ENCODE data around the gene CDC14A.

The CDC14A gene

DNA sequence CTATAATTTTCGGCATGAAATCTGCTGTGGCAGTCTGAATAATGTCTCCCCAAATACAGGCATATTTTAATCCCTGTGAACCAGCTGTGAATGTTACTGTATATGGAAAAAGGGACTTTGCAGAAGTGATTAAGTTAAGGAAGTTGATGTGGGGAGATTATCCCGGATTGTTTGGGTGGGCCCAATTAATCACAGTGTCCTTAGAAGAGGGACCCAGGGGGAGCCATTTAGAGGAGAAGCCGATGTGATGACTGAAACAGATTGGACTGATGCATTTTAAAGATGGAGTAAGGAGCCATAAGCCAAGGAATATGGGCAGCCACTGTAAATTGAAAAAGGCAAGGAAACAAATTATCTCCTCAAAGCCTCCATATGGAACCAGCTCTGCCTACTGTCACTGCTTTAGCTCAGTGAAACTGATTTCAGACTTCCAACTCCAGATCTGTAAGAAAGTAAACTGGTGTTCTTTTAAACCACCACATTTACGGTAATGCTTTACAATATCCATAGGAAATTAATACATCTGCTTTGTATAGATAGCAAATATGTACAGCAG lies 124.5 kb downstream of the CDC14A start:
- intact Hi-C loops (cut with DNase I) = no loop called here
- DNase-seq = no peak

DNA sequence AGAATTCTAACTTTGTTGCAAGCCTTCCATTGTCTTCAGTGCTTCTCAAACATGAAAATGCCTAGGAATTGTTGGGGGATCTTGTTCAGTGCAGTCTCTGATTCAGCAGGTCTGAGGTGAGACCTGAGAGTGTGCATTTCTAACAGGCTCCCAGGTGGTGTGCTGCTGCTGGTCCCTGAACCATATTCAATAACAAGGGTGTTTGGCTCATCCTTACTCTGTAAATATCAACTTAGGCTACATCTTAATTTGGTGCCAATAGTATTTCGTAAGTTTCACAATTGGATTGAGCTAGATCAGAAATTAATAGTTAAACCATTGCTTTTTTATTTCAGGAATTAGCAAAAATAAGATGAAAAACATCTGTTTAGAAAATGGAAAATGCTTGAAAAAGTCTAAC lies 126.5 kb downstream of the CDC14A start:
- intact Hi-C loops (cut with DNase I) = no loop called here
- no peak for DNase-seq

DNA sequence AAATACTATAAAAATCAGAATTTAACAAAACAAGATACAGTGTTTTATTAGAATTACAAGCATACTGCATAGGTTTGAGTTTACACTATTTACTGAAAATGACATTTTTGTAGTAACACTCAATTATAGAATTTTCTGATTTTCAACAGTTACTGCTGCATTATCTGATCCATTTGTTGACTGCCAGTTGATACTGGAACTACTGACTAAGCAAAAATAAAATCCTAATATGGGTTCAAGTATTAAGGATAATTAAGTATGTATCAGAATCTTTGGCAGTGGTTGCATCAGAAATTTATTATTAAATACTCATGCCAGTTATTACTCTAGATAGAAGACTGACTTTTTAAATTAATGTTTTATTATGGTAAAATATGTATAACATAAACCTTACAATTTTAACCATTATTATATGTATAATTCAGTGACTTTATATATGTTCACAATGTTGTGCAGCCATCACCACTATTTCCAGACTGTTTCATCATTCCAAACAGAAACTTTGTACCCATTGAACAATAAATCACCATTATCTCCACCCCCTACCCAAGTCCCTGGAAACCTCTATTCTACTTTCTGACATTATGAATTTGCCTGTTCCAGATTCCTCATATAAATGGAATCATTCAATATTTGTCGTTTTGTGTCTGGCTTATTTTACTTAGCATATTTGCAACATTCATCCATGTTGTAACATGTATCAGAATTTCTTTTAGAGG lies 127.5 kb downstream of the CDC14A start:
- DNase-seq = no peak
- intact Hi-C loops (cut with DNase I) = no loop called here

DNA sequence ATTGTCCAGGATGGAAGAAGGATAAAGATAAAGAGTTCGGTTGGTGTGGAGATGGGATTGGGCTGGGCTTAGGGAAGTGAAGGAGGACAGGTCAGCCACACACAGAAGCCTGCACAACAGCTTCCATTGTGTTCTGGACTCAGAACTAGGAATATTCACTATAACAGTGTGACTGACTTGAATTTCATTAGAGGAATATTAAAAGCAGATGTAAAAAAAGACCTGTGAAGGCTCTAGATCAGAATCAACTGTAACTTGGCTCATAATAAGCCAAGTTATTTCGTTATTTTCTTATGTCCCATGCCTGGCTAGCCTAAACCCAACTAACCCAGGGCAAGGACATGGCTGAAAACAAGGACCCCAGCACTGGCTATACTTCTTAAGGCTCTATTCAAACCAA lies 129.0 kb downstream of the CDC14A start:
- intact Hi-C loops (cut with DNase I) = no loop called here
- no peak for DNase-seq

DNA sequence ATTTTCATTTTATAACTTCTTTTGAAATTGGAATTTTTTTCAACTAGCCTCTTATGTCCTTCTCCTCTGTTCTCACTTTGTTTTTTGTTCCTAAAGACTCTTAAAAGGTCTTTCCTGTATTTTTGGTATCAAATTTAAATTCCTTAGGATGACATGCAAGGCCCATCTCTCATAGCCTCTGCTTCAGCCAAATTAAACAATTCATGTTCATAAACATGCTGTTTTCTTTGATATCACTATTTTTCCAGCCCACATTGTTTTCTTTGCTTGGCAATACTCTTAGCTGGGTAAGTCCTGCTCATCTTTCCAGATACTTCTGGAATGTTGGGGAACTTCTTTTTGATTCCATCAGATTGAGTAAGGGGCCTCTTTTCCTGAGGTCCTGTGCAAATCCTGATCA lies 129.9 kb downstream of the CDC14A start:
- no peak for DNase-seq
- intact Hi-C loops (cut with DNase I) = no loop called here

DNA sequence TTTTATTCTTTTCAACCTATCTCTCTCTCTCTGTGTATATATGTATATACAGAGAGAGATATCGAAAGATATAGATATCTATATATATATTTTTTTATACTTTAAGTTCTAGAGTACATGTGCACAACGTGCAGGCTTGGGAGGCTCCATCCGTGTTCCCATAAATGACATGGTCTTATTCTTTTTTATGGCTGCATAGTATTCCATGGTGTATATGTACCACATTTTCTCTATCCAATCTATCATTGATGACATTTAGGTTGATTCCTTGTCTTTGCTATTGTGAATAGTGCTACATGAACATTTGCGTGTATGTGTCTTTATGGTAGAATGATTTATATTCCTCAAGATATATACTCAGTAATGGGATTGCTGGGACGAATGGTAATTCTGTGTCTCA lies 130.4 kb downstream of the CDC14A start:
- intact Hi-C loops (cut with DNase I) = no loop called here
- DNase-seq = no peak

DNA sequence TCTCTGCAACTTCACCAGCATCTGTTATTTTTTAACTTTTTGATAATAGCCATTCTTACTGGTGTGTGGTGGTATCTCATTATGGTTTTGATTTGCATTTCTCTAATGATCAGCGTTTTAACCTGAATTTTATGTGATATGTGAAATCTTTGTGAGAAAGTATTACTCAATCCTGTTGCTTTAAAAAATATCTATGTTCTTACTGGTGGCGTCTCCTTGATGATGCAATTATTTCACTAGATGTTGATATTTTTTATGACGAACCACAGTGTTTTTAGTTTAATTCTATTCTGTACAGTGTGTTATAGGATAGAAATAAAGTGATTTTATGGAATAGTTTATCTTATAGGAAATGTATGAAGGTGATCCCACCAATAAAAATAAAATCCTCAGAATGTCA lies 130.9 kb downstream of the CDC14A start:
- no peak for DNase-seq
- intact Hi-C loops (cut with DNase I) = no loop called here

DNA sequence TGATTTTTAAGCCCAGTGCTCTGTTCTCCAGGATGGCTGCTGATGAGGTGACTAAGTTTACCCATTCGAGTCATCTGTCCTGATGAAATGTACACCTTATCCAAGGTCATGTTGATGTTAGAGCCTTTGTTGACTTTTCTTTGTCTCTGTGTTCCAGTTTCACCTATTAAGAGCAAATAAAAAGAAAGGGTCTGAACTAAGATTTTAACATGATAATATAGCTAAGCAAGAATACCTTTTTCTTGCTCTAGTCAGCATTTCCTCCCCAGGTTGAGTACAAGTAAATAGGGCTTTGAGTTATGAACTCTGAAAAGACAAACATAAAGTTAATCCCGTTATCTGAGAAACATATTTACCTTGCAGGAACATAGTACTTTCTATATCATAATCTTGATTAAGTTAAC lies 133.6 kb downstream of the CDC14A start:
- intact Hi-C loops (cut with DNase I) = no loop called here
- DNase-seq = no peak

DNA sequence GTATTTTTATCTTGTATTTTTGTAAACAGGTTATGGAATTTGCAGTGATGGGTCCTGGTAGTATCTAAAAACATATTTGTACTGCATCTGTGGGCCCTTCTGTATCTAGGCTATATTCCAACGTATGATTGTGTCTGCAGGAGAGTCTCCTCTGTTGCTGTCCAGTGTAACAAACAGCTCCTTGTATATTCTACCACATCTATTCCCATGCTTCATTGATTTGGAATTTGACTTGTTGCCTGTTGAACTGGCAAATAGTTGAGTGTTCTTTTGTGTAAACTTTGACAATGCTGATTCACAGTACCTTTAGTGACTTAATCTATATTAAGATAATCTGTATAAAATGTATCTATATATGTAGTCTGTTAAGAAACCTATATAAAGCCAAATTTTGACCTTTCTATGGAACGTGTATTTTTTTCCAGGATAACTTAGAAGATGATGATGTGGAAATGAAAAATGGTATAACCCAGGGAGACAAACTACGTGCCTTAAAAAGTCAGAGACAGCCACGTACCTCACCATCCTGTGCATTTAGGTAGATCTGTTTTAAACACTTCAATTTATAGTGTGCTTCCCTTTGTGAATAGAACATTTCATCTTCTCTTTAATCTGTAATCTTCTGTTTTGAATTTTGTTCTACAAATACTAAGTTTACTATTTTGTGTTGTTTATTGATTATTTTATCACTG lies 142.2 kb downstream of the CDC14A start:
- no peak for DNase-seq
- intact Hi-C loops (cut with DNase I) = no loop called here

DNA sequence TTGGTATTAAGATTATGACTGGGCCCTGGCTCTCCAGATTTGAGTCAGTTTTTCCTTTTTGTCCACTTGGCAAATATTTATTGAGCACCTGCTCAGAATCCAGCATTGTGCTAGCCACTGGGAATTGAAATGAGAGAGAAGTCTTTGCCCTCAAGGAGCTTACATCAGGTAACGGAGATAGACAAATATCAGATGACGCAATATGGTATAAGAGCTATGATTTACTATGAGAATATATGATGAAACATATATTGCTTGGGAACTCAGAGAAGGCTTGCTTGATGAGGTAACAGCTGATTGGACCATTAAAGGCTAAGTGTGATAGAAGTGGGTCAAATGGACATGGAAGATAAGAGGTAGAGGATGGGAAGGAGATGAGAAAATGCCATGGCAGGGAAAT lies 144.6 kb downstream of the CDC14A start:
- intact Hi-C loops (cut with DNase I) = no loop called here

DNA sequence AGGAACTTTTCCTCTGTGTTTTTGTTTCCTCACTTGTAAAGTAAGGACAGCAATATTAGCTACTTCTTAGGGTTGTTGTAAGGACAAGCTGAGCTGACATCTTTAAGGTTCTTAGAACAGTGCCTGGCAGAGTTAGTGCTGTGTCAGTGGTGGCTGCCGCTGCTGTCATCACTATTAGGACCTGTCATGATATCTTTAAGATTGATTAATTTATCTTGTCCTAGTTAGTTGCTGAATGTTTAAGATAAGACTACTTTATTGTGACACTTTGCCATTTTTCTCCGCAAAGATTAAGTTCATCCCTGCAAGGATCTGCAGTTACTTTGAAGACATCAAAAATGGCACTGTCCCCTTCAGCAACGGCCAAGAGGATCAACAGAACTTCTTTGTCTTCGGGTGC lies 145.5 kb downstream of the CDC14A start:
- DNase-seq = no peak
- intact Hi-C loops (cut with DNase I) = no loop called here

More for the DNA sequence above, 144.6 kb downstream of the CDC14A start:
- DNase-seq = no peak

DNA sequence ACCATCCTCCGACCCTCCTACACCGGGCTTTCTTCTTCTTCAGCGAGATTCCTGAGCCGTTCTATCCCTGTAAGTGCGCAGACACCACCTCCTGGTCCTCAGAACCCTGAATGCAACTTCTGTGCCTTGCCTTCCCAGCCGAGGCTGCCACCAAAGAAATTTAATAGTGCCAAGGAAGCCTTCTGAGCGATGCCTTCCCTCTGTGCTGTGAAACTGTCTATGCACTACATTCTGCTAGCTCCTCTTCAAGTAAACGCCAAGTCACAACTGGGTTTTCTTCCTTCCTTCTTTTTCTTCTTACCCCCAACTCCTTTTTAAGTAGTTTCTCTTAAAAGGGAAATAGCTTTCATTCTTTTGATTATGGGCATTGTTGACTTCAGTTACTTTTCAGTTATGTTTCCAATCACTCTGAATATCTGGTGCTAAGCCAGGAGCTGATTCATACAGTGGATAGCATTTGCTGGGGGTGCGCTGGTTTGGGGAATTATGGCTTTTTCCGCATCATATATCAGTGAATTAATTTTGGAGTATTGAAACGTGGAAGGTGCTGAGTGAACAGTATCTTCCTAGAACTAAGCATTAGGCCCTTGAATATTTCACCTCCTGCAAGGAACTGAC lies 147.0 kb downstream of the CDC14A start:
- DNase-seq = no peak
- intact Hi-C loops (cut with DNase I) = no loop called here

DNA sequence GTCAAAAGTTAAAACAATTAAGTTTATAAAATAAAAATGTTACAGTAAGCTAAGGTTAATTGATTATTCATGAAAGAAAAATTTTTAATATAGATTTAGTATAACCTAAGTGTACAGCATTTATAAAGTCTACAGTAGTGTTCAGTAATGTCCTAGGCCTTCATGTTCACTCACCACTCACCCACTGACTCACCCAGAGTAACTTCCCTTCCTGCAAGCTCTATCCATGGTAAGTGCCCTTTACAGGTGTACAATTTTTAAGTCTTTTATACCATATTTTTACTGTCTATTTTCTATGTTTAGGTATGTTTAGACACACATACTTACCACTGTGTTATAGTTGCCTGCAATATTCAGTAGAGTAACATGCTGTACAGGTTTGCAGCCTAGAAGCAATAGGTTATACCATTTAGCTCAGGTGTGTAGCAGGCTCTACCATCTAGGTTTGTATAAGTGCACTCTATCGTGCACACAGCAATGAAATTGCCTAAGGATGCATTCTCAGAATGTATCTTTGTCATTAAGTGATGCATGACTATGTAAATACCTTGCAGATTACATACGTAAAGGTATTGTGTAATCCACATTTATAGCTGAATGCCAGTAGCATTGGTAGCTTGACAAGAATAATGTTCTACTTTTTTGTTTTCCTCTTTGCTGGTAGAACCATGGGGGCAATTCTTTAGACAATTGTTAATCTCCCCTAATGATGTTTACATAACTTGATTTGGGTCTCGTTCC lies 149.9 kb downstream of the CDC14A start:
- intact Hi-C loops (cut with DNase I) = no loop called here
- DNase-seq = no peak

DNA sequence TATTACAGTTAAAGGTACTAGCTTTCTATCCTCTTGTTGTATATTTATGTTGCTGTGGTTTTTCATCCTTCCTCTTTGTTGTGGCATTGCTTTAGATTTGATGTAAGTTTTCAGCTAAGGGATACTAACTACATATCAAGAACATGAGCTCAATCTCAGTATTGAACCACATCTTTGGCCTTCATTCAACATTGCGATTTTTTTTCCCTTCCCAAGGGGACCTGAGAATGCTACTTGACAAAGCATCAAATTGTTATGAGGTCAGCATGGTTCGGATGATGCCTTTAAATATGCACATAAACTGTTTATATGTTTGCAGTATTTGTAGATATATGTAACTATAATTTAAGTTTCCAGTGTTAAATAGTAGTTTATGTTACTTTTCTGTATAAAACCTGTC lies 153.9 kb downstream of the CDC14A start:
- intact Hi-C loops (cut with DNase I) = no loop called here
- DNase-seq = no peak

DNA sequence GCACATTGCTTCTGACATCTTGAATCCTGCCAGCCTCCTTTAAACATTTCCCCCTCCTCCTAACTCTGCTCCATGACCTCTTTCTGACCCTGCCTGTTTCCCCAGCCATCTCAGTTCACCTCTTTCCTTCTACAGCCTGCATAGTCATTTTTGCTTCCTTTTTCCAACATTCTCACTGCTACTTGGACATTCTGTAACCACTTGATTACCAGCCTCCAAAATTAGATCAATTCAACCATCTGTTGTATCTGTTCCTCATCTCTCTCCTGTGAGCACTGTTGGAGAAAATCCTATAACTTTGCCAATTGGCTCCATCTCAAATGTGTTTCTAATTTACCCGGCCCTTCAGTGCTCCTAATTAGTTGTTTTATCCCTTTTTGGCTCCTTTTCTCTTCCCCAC lies 158.1 kb downstream of the CDC14A start:
- intact Hi-C loops (cut with DNase I) = no loop called here
- DNase-seq = no peak

DNA sequence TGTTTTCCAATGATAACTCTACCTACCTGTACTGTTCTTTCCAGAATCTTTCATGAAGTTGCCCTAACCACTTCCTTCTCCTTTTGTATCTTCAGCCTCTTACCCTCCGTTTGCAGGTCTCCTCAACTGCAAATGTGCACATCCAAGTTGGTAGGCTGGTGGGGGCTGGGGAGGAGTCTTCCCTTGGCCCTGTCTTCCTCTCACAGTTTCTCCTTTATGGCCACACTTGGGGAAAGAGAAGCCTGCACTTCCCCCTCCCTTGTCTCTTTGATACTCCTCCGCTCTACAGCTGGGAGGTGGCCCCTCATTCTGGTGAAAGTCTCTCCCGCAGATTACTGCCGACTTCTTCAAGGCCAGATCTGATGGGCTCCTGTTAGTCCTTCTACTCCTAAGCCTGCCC lies 158.8 kb downstream of the CDC14A start:
- no peak for DNase-seq
- intact Hi-C loops (cut with DNase I) = no loop called here

DNA sequence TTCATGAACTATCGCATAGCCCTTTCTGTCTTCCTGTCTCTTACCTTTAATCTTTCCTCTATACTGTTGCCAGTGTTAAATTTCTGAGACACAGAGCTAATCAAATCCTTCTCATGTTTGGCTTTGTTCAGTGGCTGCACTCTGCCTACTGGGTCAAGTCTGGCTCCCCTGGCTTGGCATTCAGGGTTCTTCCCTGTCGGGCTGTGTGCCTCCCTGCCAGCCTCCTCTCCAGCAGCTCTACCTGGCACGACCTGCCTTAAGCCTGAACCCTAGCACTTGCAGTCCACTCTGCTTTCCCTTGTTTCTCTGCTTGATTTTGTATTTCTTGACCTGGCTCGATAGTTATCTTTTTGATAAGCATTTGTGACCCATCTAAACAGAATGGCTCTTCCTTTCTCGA lies 159.5 kb downstream of the CDC14A start:
- no peak for DNase-seq
- intact Hi-C loops (cut with DNase I) = no loop called here

DNA sequence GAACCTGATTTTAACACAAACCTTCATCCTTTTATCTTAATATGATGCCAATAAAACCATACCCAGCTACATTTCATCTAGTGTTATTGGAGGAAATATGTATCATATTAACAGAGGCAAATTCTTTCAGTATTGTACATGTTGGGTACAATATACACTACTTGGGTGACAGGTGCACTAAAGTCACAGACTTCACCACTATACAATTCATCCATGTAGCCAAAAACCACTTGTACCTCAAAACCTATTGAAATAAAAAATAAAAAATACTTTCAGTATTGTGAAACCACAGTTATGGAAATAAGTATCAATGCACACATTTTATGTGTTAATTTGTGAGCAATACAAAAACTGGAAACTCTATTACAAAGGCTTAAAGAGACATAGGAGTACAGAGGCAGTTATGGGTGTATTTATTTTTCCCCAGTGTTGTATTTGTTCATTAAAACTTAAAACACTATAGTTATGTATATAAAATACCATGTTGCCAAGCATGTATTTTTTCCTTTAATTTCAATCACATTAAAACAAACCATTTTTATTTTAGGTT lies 160.6 kb downstream of the CDC14A start:
- intact Hi-C loops (cut with DNase I) = no loop called here
- DNase-seq = no peak

DNA sequence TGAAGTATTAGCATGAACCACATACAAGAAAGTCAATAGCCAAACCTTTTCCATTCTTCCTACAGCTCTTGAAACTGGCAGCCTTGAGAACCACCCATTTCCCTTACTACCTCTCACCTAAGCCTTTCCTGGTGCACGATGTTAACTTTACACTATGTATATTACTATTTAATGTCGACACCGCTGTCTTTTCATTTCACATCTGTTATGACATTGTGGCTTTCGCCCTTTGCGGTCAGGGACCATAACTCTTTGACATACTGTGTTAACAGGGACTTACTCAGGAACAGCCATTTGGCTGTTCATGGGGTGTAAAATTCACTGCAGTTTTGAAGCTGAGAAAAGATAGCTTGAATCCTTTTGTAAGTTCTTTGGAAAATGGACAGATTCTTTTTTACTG lies 164.6 kb downstream of the CDC14A start:
- intact Hi-C loops (cut with DNase I) = no loop called here
- no peak for DNase-seq

DNA sequence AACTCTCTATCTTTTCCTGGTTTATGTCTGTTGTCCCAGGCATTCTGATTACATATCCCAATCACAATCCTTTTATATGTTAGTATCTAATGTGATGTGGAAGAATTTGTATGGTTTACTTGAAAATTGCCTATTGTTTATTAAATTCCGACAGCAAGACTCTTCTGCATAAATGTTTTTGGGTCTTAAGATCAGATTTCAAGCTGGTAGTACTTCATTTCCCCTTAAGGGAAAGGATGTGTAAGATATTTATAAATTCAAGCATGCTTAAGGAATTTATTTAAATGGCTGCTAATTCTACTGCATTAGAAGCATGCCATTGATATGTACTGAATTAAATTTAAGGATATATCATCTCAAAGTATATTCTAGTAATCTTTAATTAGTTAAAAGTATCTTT lies 165.2 kb downstream of the CDC14A start:
- intact Hi-C loops (cut with DNase I) = no loop called here
- DNase-seq = no peak

DNA sequence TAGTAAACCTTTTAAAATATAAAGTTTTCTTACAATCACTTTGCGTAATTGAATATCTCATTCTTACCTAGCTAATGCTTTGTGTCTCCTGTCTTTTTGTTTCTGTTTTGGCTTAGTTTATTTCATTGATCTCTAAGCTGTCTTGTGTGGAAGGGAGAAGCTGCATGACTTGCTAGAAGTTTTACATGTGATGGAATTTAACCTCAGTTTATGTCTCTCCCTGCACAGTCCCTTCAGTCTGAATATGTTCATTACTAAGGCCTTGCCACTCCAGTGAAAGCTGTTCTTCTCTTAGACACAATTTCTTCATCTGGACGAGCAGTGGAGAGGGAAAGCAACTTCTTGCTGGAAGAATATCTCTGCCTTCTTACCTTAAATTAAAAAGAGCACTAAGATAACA lies 165.7 kb downstream of the CDC14A start:
- intact Hi-C loops (cut with DNase I) = no loop called here
- no peak for DNase-seq
